ENCODE results near the gene REXO4.

Gene REXO4

DNA sequence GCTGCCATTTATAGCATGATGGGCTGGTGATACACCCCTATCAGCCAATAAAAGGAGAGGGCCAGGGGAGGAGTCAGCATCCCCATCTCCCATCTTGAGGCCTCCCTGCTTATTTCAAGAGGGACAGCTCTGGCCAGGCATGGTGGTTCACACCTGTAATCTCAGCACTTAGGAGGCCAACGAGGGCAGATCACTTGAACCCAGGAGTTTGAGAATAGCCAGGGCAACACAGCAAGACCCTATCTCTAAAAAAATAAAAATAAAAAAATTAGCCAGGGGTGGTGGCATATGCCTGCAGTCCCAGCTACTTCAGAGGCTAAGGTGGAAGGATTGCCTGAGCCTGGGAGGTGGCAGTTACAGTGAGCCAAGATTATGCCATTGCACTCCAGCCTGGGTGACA is 9.8 kb downstream of the REXO4 start:
- Histone ChIP-seq H3K9ac (ENCODE audit: low read depth, low read length, poor library complexity, severe bottlenecking) (no peak overlapping the region), H4K20me1 (ENCODE audit: insufficient read depth, low read length, poor library complexity, severe bottlenecking) (no peaks in the 10 kb centered on the region), H3K9me2 (replicated peaks; ENCODE audit: low read depth, low read length) (no peaks in the 10 kb centered on the region), H3K79me2 (ENCODE audit: insufficient read depth, low read length) (peaks cover 4% of the 10 kb centered on the region; the same call in 1 of the 2 replicates), H3K4me1 (ENCODE audit: insufficient read depth, low read length, poor library complexity, severe bottlenecking) (no peaks in the 10 kb centered on the region), H3K36me3 (ENCODE audit: insufficient read depth, low read length) (peaks cover 70% of the 10 kb centered on the region; the same call in 1 of the 2 replicates), H3K4me3 (ENCODE audit: low read length, poor library complexity, severe bottlenecking) (no peak overlapping the region), H3K9me3 (ENCODE audit: insufficient read depth, low read depth, low read length) (no peaks in the 10 kb centered on the region), H3F3A (ENCODE audit: low read depth) (no peaks in the 10 kb centered on the region), H3K27me3 (ENCODE audit: insufficient read depth, low read length, poor library complexity, severe bottlenecking) (no peaks in the 10 kb centered on the region), H3K4me2 (ENCODE audit: low read depth, low read length, poor library complexity, severe bottlenecking) (no peak overlapping the region), H2AFZ (ENCODE audit: low read length) (no peak overlapping the region)
- TF ChIP-seq CTCF (conservative IDR thresholded peaks at IDR 0.05; ENCODE audit: low read length) (no peak), EZH2phosphoT487 (IDR thresholded peaks at IDR 0.05; ENCODE audit: borderline replicate concordance) (no peak)

- H3F3A ChIP-seq (ENCODE audit: low read depth): no peaks in the 10 kb centered on the region
- no peaks in the 10 kb centered on the region for H4K20me1 ChIP-seq (ENCODE audit: insufficient read depth, low read length, poor library complexity, severe bottlenecking)
- H3K4me2 ChIP-seq (ENCODE audit: low read depth, low read length, poor library complexity, severe bottlenecking): no peak overlapping the region
- no peaks in the 10 kb centered on the region for H3K4me1 ChIP-seq (ENCODE audit: insufficient read depth, low read length, poor library complexity, severe bottlenecking)
- no peaks in the 10 kb centered on the region for H3K9me3 ChIP-seq (ENCODE audit: insufficient read depth, low read depth, low read length)
- no peaks in the 10 kb centered on the region for H3K79me2 ChIP-seq (ENCODE audit: insufficient read depth, low read length)
- H3K36me3 ChIP-seq (ENCODE audit: insufficient read depth, low read length): peaks cover 59% of the 10 kb centered on the region; the same call in 1 of the 2 replicates
- no peaks in the 10 kb centered on the region for H3K9me2 ChIP-seq (replicated peaks; ENCODE audit: low read depth, low read length)
- peak; percentile 90 for TF ChIP-seq CTCF (conservative IDR thresholded peaks at IDR 0.05; ENCODE audit: low read length)
- TF ChIP-seq EZH2phosphoT487 (IDR thresholded peaks at IDR 0.05; ENCODE audit: borderline replicate concordance): no peak
- no peak overlapping the region for H3K9ac ChIP-seq (ENCODE audit: low read depth, low read length, poor library complexity, severe bottlenecking)
- H3K27me3 ChIP-seq (ENCODE audit: insufficient read depth, low read length, poor library complexity, severe bottlenecking): no peaks in the 10 kb centered on the region
- H3K4me3 ChIP-seq (ENCODE audit: low read length, poor library complexity, severe bottlenecking): no peak overlapping the region
- no peak overlapping the region for H2AFZ ChIP-seq (ENCODE audit: low read length)
These were observed 11.1 kb downstream of the REXO4 start for GRCh38 chr9:133406480-133407307.

DNA sequence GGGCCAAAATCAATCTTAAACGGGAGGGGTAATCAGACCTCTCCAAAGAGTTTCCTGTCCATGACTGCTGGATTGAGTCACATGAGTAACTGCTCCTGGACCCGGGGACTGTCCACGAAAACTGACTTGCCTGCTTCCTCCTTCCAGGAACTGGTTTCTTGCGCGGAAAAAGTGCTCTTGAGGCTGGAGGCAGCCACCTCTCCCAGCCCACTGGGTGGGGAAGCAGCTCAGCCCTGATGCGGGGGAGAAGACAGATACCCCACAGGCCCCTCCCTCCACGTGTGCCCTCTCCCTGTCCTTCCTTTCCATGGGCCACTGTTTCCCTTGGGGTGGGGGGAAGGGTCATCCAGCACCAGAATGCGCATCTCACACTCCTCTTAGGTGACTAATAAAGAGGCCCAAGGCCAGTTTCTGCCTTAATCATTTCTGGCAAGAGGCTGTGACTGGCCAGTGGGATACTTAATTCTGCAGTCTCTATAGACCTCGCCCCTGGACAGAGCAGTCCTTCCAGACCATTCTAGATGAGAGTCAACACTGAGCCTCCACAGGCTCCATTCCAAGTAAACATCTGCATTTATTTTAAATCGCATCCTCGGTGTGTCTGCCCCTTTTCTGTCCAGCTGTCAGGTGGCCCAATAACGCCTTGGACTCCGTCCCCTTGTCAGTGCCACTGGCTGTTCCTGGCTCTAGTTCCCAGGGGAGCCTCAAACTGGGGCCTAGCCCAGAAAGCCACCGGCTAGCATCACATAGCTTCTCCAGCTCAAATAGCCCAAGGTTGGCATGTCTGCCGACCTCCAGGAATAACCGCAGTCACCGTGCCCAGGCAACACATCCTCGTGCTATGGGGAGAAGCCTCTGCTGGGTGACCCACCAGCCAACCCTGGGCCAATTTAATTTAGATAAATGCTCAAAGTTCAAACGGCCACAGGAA is 12.0 kb downstream of the REXO4 start:
- Histone ChIP-seq H3K4me2 (ENCODE audit: low read depth, low read length, poor library complexity, severe bottlenecking) (no peak overlapping the region), H3K9me2 (replicated peaks; ENCODE audit: low read depth, low read length) (no peaks in the 10 kb centered on the region), H3K4me3 (ENCODE audit: low read length, poor library complexity, severe bottlenecking) (no peak overlapping the region), H3K27me3 (ENCODE audit: insufficient read depth, low read length, poor library complexity, severe bottlenecking) (no peaks in the 10 kb centered on the region), H2AFZ (ENCODE audit: low read length) (no peak overlapping the region), H3K36me3 (ENCODE audit: insufficient read depth, low read length) (peaks cover 52% of the 10 kb centered on the region; the same call in 1 of the 2 replicates), H3K9ac (ENCODE audit: low read depth, low read length, poor library complexity, severe bottlenecking) (no peak overlapping the region), H3F3A (ENCODE audit: low read depth) (no peaks in the 10 kb centered on the region), H4K20me1 (ENCODE audit: insufficient read depth, low read length, poor library complexity, severe bottlenecking) (no peaks in the 10 kb centered on the region), H3K79me2 (ENCODE audit: insufficient read depth, low read length) (no peaks in the 10 kb centered on the region), H3K4me1 (ENCODE audit: insufficient read depth, low read length, poor library complexity, severe bottlenecking) (no peaks in the 10 kb centered on the region), H3K9me3 (ENCODE audit: insufficient read depth, low read depth, low read length) (no peaks in the 10 kb centered on the region)
- TF ChIP-seq CTCF (conservative IDR thresholded peaks at IDR 0.05; ENCODE audit: low read length) (no peak), EZH2phosphoT487 (IDR thresholded peaks at IDR 0.05; ENCODE audit: borderline replicate concordance) (no peak)
